Measurements from ENCODE around the gene RNASE8.
"Not testable (repeated sequence)": the region's sequence is repeated elsewhere in the genome, so short reads cannot be mapped to it uniquely, and the experiment has no call there.

The RNASE8 gene

DNA sequence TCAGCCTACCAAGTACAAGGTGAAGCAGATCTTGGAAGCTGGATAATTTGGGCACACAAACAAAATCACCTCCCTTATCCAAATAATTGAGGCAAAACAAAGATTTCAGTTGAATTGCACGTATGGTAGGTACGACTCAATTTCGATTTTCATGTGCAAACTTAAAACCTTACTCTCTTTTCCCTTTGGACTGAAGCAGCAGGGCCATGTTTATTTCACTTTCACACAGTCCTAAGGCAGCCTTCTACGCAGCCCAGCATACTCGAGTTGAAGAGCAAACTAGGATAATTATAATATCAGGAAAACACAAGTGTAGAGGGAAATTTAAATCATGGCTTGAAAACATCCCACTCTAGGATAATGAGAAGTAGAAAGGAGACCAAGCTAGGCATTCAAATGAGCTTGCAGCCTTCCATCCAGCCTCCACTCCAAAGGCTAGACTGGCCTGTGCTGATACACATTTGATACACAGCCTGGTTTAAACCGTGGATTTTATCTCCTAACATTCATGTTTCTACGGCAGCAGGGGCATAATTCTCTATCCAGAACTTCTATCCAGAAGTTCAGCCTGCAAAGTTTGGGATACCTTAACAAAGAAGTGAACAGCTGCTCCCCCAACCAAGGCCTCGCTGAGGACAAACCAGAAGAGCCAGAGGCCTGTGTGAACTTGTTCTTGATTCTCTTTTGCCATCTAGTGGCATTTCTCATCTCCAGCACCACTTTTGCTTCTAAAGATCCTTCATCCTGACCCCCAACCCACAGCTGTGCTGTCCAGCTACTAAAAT, 17.8 kb upstream of the RNASE8 start:
- Mint-ChIP-seq H3K9me3 (no peaks in the 10 kb centered on the region), H3K27me3 (peaks cover 14% of the 10 kb centered on the region), H3K36me3 (ENCODE audit: low read depth) (no peaks in the 10 kb centered on the region), H3K4me1 (ENCODE audit: low read depth) (peaks cover 5% of the 10 kb centered on the region), H3K27ac (no peak overlapping the region), H3K4me3 (no peak overlapping the region)

DNA sequence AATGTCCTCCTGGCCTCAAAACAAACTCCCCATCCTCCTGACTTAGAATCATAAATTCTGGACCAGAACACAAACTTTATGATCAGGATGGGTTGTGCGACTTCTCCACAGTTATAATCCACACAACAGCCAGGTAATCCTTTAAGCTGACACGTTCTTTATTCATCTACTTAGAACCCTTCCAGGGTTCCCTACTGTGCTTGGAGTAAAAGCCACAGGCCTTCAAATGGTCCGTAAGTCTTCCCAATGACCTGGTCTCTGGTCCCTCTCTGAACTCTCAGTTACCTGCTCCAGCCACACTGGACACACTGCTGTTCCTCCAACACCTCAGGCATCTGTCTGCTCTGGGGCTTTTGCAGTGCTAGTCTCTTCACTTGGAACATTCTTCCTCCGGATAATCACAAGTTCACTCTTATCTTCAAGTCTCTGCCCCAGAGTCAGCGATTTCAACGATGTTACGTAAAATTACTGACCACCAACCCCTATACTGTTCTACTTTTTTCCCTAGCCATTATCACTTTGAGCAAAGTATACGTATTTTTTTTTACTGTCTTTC, 17.2 kb upstream of the RNASE8 start:
- Mint-ChIP-seq H3K4me3 (no peak overlapping the region), H3K9me3 (no peaks in the 10 kb centered on the region), H3K27me3 (peaks cover 16% of the 10 kb centered on the region), H3K4me1 (ENCODE audit: low read depth) (peaks cover 5% of the 10 kb centered on the region), H3K36me3 (ENCODE audit: low read depth) (no peaks in the 10 kb centered on the region), H3K27ac (no peak overlapping the region)

DNA sequence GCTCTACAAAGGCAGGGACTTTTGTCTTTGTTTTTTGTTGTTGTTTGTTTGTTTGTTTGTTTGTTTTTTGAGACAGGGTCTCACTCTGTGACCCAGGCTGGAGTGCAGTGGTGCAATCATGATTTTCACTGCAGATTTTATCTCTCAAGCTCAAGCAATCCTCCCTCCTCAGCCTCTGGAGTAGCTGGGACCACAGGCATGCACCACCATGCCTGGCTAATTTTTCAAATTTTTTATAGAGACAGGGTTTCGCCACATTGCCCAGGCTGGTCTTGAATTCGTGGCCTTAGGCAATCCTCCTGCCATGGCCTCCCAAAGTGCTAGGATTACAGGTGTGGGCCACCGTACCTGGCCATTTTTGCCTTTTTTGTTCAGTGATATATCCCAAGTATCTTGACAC, 16.7 kb upstream of the RNASE8 start:
- not testable (repeated sequence) for H3K4me1 Mint-ChIP-seq (ENCODE audit: low read depth); H3K36me3 Mint-ChIP-seq (ENCODE audit: low read depth); H3K4me3 Mint-ChIP-seq; H3K9me3 Mint-ChIP-seq; H3K27ac Mint-ChIP-seq
- peaks cover 16% of the 10 kb centered on the region for H3K27me3 Mint-ChIP-seq

- peaks cover 16% of the 10 kb centered on the region for H3K27me3 Mint-ChIP-seq
- peaks cover 5% of the 10 kb centered on the region for H3K4me1 Mint-ChIP-seq (ENCODE audit: low read depth)
- H3K36me3 Mint-ChIP-seq (ENCODE audit: low read depth) = no peaks in the 10 kb centered on the region
- no peak within 1 kb of the TSS for H3K4me3 Mint-ChIP-seq
- no peak within 1 kb of the TSS for H3K27ac Mint-ChIP-seq
- no peaks in the 10 kb centered on the region for H3K9me3 Mint-ChIP-seq
Measured at GRCh38 chr14:21041676-21042433, 15.8 kb upstream of the RNASE8 start, which contains the start of gene RNASE7. Gene RNASE7 (plus strand): TSS chr14:21042362. CDS start chr14:21042993, 631 bp downstream.

DNA sequence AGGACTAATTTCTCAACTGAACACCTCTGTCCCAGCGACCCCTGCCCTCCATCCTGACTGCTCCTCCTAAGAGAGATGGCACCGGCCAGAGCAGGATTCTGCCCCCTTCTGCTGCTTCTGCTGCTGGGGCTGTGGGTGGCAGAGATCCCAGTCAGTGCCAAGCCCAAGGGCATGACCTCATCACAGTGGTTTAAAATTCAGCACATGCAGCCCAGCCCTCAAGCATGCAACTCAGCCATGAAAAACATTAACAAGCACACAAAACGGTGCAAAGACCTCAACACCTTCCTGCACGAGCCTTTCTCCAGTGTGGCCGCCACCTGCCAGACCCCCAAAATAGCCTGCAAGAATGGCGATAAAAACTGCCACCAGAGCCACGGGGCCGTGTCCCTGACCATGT, 14.7 kb upstream of the RNASE8 start:
- Mint-ChIP-seq H3K4me3 (no peak overlapping the region), H3K27ac (no peak overlapping the region), H3K36me3 (ENCODE audit: low read depth) (no peaks in the 10 kb centered on the region), H3K4me1 (ENCODE audit: low read depth) (peaks cover 5% of the 10 kb centered on the region), H3K27me3 (peaks cover 16% of the 10 kb centered on the region), H3K9me3 (no peaks in the 10 kb centered on the region)

GRCh38 chr14:21043387-21043973, 14.1 kb upstream of the RNASE8 start:
- Mint-ChIP-seq H3K9me3 (no peaks in the 10 kb centered on the region), H3K36me3 (ENCODE audit: low read depth) (no peaks in the 10 kb centered on the region), H3K4me3 (no peak overlapping the region), H3K4me1 (ENCODE audit: low read depth) (peaks cover 5% of the 10 kb centered on the region), H3K27me3 (peaks cover 17% of the 10 kb centered on the region), H3K27ac (no peak overlapping the region)

- no peak overlapping the region for H3K27ac Mint-ChIP-seq
- H3K27me3 Mint-ChIP-seq = peaks cover 20% of the 10 kb centered on the region
- H3K4me1 Mint-ChIP-seq (ENCODE audit: low read depth) = peaks cover 5% of the 10 kb centered on the region
- H3K36me3 Mint-ChIP-seq (ENCODE audit: low read depth) = no peaks in the 10 kb centered on the region
- no peak overlapping the region for H3K4me3 Mint-ChIP-seq
- H3K9me3 Mint-ChIP-seq = no peaks in the 10 kb centered on the region
Measured at GRCh38 chr14:21043974-21044618, 13.5 kb upstream of the RNASE8 start.

GRCh38 chr14:21047378-21047781, 10.2 kb upstream of the RNASE8 start:
- Mint-ChIP-seq H3K27ac (no peak overlapping the region), H3K4me3 (no peak overlapping the region), H3K4me1 (ENCODE audit: low read depth) (peaks cover 5% of the 10 kb centered on the region), H3K9me3 (no peaks in the 10 kb centered on the region), H3K27me3 (peaks cover 17% of the 10 kb centered on the region), H3K36me3 (ENCODE audit: low read depth) (no peaks in the 10 kb centered on the region)

DNA sequence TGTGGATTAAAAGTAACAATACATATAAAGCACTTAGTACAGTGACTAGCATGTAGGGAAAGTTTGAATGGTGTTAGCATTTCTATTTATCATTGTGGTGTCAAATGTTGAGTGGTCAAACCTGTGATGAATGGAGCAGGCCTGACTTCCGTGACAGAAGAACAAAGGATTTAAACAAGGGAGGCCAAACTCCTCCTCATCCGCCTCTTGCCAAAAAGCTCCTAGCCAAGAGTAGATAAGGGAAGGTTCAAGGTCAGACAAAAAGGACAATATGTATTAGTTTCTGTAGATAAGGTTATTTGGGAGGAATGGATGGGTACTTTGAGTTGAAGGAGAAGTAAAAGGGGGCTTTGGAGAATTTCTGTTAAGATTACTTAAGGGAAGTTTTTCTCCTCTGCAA, 9.0 kb upstream of the RNASE8 start:
- H3K36me3 Mint-ChIP-seq (ENCODE audit: low read depth) = no peaks in the 10 kb centered on the region
- no peak overlapping the region for H3K4me3 Mint-ChIP-seq
- peaks cover 5% of the 10 kb centered on the region for H3K4me1 Mint-ChIP-seq (ENCODE audit: low read depth)
- H3K9me3 Mint-ChIP-seq = no peaks in the 10 kb centered on the region
- H3K27me3 Mint-ChIP-seq = peaks cover 11% of the 10 kb centered on the region
- no peak overlapping the region for H3K27ac Mint-ChIP-seq

- peaks cover 11% of the 10 kb centered on the region for H3K27me3 Mint-ChIP-seq
- H3K9me3 Mint-ChIP-seq = no peaks in the 10 kb centered on the region
- peaks cover 3% of the 10 kb centered on the region for H3K4me1 Mint-ChIP-seq (ENCODE audit: low read depth)
- no peak overlapping the region for H3K27ac Mint-ChIP-seq
- H3K4me3 Mint-ChIP-seq = no peak overlapping the region
- no peaks in the 10 kb centered on the region for H3K36me3 Mint-ChIP-seq (ENCODE audit: low read depth)
Measured at GRCh38 chr14:21049271-21049673, 8.3 kb upstream of the RNASE8 start.

DNA sequence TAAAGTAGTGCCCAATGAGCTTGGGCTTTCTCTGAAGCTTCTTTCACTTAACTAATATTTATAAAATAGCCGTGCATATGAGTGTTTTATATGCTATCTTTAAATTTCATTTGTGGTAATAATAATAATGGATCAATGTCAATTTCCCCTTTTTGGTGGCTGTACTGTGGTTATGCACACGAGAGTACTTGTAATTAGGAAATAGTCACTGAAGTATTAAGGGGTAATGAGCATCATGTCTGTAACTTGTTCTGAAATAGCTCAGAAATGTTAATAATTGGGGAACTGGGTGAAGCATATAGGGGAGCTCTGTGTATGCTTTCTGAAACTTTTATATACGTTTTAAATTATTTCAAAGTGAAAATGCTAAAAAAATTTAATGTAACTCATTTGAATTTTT, 7.0 kb upstream of the RNASE8 start:
- Mint-ChIP-seq H3K4me1 (ENCODE audit: low read depth) (no peaks in the 10 kb centered on the region), H3K36me3 (ENCODE audit: low read depth) (no peaks in the 10 kb centered on the region), H3K9me3 (no peaks in the 10 kb centered on the region), H3K27me3 (peaks cover 4% of the 10 kb centered on the region), H3K4me3 (no peak overlapping the region), H3K27ac (no peak overlapping the region)

DNA sequence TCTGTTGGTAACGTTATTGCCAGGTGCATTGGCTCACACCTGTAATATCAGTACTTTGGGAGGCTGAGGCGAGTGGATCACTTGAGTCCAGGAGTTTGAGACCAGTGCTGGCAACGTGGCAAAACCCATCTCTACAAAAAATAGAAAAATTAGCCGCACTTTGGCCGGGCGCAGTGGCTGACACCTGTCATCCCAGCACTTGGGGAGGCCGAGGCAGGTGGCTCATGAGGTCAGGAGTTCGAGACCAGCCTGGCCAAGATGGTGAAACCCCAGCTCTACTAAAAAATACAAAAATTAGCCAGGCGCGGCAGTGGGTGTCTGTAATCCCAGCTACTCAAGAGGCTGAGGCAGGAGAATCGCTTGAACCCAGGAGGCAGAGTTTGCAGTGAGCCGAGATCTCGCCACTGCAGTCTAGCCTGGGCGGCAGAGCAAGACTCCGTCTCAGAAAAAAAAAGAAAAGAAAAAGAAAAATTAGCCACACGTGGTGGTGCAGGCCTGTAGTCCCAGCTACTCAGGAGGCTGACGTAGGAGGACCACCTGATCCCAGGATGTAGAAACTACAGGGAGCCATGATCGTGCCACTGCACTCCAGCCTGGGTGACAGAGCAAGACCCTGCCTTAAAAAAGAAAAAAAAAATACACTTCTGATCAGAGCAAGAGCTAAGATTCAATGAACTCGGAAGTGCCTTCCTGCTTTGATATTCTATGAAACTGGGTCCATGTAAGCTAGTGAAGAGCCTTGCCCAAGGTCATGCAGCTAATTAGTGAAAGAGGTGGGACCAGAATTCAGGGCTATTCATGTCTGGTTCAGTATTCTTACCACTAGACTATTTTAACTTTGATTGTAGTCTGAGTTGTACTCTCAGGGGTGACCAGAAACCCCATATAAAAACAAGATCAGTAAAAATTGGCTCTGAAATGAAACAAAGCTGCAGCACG, 4.2 kb upstream of the RNASE8 start:
- Mint-ChIP-seq H3K9me3 (no peaks in the 10 kb centered on the region), H3K36me3 (ENCODE audit: low read depth) (no peaks in the 10 kb centered on the region), H3K4me1 (ENCODE audit: low read depth) (no peaks in the 10 kb centered on the region), H3K27me3 (peaks cover 3% of the 10 kb centered on the region), H3K4me3 (no peak overlapping the region), H3K27ac (no peak overlapping the region)

DNA sequence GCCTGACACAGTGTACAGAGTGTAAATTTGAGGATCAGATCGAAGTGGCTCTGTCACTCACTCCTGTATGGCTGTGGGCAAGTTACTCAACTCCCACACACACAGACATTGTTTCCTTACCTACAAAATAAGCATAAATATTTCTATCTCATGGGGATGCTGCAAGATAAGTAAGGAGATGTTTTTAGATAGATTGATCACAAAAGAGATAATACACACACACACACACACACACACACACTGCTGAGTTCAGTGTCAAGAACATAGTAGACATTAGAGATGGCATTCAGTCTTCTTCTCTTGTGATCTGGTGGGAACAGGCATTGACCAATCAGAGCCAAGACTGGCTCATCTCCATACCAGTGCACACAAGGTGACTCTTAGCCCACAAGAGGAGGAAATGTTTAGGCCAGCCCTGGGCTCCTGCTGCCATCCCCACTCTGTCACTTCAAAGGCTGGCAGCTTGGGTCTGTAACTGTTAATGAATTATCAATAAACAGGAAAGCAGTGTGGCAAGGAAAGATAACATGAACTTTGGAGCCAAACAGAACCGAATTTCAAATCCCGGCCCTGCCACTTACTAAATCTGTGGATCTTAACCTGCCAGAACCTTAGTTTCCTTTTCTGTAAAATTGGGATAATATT, 3.4 kb upstream of the RNASE8 start:
- H3K27ac Mint-ChIP-seq = no peak overlapping the region
- H3K36me3 Mint-ChIP-seq (ENCODE audit: low read depth) = no peaks in the 10 kb centered on the region
- no peaks in the 10 kb centered on the region for H3K27me3 Mint-ChIP-seq
- H3K9me3 Mint-ChIP-seq = no peaks in the 10 kb centered on the region
- no peaks in the 10 kb centered on the region for H3K4me1 Mint-ChIP-seq (ENCODE audit: low read depth)
- H3K4me3 Mint-ChIP-seq = no peak overlapping the region
